Femur (tissue), 1 donor: Measurements from ENCODE around the gene CDH3.
"Not testable (repeated sequence)": the region's sequence is repeated elsewhere in the genome, so short reads cannot be mapped to it uniquely, and the experiment has no call there.

Experiments used
- DNase-seq: peaks from one replicate; pipeline ENCODE4 v3.0.0-alpha.2; 2017

The CDH3 gene

DNA sequence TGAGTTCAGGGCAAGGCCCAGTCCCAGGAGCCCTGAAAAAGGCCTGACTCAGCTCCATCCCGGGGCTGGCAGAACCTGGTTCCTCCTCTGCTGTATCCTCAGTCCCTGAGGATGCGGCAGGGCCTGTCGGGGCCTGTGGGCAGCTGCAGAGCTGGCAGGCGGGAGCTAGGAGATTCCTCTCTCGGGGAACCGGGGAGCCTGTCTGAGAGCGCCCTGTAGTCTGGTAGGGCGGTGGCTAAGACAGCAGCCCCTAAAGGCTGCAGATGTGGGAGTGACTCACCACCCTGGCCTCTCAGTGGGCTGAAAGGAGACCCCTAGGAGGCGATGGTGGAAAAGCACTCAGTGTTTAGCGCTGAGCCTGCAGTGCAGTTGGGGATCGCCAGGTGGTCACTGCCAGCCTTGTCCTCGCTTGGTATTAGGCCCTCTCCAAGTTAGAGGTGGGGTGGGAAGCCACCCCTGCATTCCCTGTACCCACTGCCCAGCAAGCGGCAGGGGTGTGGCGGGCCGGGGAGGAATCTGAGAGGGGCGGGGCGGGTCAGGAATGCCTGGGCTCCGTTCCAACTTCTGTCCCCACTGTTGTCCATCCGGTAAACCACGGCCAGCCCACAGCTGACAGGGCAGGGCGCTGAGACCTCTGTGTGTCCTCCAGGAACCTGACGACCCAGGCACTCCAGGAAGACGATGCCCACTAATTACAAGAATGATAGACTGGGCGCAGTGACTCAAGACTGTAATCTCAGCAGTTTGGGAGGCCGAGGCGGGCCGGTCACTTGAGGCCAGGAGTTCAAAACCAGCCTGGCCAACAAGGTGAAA lies 62.4 kb downstream of the CDH3 start:
- peak; percentile 76 for DNase-seq

DNA sequence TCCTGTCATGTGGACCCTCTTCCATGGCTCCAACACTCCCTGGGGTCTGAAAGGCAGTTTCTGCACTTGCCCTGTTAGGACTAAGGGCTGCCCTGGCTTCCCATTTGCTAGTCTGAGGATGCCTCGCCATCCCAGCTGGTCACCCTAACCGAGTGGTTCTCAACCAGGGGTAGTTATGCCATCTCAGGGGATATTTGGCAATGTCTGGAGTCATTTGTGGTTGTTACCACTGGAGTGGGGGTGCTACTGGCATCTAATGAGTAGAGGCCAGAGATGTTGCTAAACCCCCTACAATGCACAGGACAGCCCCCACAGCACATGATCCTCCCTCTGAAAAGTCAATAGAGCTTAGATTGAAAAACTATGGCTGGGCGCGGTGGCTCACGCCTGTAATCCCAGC lies 65.1 kb downstream of the CDH3 start:
- no peak for DNase-seq

DNA sequence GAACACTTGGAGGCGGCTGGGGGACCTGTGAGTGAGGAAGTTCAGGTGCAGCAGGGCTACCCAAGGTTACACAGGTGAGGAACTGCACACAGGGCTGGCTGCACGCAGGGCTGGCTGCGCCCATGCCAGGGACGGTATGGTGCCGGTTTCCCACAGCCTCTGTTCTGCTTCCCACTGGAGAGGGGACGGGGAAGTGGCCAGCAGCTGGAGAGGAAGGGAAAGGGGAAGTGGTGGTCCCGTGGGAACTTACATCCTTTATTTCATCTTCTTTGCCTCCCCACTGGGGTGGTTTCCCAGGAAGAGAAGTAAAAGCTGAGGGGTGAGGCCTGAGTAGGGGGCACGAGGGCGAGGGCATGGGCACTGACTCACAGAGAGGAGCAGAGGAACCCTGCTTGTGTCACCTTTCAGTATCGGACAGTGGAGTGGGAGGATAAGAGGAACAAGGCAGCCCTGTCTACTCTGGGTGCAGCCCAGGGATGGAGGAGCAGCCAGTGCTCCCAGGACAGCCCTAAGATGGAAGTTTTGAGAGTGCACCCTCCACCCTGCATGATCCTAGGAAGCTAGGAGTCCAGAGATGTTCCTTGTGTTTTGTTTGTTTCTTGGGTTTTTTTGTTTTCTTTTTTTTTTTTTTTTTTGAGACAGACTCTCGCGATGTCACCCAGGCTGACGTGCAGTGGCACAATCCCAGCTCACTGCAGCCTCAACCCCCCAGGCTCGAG lies 66.5 kb downstream of the CDH3 start:
- DNase-seq = no peak

- no peak for DNase-seq
Observed at GRCh38 chr16:68713361-68713760, 68.3 kb downstream of the CDH3 start.

DNA sequence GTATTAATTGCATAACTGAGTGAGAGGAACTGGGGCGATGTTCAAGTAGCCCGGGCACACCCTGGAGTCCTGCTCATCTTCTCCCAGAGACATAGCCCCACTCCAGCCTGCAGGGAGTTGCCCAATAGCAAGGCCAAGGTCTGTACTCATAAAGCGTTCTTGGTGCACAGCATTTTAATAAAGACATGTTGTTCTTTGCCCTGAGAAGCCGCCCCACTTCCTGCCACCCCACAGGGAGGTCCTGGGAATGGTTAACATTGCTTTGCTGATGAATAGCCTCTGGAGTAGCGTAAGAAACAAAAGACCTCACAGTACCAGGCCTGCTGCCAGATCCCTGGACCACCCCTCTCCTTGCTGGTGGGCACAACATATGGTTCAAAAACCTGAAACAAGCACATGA lies 70.4 kb downstream of the CDH3 start:
- no peak for DNase-seq

DNA sequence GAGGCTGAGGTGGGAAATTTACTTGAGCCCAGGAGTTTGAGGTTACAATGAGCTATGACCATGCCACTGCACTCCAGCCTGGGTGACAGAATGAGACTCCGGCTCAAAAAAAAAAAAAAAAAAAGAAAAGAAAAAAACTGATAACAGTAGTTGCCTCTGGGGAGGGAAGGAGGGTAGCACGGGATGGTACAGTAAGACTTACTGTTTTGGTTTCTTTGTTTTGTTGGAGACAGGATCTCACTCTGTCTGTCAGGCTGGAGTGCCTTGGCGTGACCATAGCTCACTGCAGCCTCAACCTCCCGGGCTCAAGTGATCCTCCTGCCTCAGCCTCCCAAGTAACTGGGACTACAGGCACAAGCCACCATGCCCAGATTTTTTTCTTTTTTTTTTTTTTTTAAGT lies 71.4 kb downstream of the CDH3 start:
- not testable (repeated sequence) for DNase-seq

DNA sequence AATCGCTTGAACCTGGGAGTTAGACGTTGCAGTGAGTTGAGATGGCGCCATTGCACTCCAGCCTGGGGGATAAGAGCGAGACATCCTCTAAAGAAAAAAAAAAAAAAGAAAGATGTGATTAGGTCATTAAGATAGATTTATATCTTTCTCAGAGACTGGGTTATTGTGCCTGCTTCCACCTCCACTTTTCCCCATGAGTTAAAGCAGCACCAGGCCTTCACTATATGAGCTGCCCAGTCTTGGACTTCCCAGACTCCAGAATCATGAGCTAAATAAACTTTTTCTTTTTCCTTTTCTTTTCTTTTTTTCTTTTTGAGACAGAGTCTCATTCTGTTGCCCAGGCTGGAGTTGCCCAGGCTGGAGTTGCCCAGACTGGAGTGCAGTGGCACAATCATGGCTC lies 72.6 kb downstream of the CDH3 start:
- no peak for DNase-seq

GRCh38 chr16:68718590-68718989 lies 73.5 kb downstream of the CDH3 start:
- no peak for DNase-seq

GRCh38 chr16:68719993-68720489 lies 74.9 kb downstream of the CDH3 start:
- DNase-seq = no peak

DNA sequence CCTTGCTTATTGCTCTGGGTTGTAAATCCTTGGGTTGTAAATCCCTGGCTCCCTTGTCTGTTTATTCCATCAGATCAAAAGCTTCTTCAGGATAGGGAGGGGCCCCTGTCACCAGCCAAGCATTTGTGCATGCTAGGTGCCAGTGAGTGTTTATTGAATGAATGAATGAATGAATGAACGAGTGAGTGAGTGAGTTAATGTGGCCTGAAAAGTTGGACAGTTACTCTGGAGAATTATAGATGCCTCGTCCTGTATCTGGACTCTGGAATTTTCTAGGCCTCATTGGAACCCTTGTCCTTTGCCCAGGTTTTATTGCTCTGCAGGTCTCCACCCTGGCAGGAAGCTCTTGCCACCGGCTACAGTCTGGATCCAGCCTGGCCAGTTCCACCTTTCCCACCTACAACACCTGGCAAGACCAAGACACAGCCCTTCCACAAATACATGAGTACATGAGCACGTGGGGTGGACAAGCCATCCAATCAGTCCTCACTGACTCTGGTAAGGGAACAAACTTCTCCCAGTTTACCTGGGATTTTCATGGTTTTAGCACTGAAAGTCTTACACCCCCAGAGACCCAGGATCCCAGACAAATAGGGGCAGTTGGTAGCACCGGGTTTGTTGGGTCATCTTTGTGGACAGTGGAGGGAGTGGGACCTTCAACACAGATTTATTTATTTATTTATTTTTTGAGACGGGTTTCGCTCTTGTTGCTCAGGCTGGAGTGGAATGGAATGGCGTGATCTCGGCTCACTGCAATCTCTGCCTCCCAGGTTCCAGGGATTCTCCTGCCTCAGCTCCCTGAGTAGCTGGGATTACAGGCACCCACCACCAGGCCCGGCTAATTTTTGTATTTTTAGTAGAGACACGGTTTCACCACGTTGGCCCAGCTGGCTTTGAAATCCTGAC lies 77.3 kb downstream of the CDH3 start:
- DNase-seq = no peak

DNA sequence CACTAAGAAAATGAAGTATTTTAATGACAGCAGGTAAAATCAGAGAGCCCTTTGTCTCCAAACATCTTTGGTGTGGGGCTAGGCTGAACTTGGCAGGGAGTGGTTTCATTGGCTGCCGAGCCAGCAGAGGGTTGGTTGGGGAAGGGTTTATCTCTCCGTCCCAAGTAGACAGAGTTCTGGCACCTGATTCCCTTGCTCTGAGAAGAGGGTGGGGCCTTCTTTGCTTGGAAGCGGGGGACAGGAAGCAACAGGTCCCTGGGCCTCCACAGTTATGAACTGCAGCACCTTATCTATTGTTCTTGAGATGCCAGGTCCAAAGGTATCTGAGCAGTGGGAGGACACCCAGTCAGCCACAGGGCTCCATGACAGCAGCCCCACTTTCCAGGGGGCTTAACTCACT lies 79.7 kb downstream of the CDH3 start:
- DNase-seq = no peak

DNA sequence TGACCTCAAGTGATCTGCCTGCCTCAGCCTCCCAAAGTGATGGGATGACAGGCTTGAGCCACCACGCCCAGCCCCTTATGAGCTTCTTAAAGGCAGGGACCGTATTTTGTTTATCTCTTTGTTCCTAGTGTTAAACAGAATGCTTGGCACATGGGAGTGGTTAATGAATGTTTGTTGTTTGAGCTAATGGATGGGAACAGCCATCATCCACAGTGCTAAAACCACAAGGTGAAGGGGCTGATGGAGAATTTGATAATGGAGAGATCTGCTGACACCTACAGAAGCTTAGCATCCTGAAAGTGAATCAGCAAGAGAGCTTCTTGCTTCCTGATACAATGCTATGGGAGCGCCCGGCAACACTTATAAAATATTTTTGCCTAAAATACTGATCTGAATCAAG lies 83.4 kb downstream of the CDH3 start:
- no peak for DNase-seq

- no peak for DNase-seq
Observed at GRCh38 chr16:68731637-68732036, 86.5 kb downstream of the CDH3 start.

DNA sequence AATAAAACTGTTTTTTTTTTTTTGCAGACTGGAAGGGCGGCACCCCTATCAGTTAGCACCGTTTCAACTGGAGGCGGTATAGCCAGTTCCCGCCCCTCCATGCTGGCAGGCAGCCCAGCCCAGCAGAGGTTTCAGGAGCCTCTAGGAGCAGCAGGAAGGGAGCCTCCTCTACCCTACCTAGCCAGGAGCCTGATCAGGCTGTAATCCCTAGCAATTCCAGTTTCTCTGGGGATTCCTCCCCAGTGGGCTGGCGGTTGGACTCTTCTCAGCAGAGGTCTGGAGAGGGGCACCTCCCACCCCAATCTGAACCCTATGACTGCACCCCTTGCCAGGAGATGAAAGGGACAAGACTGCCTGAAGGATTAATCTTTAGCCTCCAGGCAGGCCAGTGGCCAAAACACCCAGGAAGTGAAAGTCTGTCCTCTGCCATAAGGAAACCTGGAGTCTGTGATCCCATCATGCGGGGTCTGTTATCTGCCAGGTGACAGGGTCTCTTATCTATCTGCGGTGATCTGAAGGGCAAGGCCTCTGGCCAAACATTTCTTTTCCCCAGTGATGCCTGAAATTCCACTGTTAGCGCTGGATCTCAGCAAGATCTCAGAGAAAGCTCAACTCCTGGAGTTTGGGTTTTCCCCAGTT lies 87.1 kb downstream of the CDH3 start:
- peak; percentile 43 for DNase-seq

- DNase-seq = no peak
Observed at GRCh38 chr16:68732741-68733399, 87.8 kb downstream of the CDH3 start.

DNA sequence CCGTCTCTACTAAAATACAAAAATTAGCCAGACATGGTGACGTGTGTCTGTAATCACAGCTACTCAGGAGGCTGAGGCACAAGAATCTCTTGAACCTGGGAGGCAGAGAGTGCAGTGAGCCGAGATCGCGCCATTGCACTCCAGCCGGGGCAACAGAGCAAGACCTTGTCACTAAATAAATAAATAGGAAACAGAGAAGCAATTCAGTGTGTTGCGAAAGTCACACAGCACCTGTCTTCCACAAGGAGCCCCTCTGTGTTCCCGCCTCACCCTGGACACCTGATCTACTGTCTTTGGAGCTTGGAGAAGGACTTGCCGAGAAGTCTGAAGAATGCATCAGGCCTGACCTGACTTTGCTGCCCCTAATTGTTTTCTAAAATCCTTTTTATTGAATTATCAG lies 88.5 kb downstream of the CDH3 start:
- DNase-seq = no peak

- no peak for DNase-seq
Observed at GRCh38 chr16:68734782-68735181, 89.7 kb downstream of the CDH3 start.

- no peak for DNase-seq
Observed at GRCh38 chr16:68736561-68736960, 91.5 kb downstream of the CDH3 start.

GRCh38 chr16:68737046-68737729 lies 92.1 kb downstream of the CDH3 start, which contains the start of gene CDH1:
TSS of gene CDH1 (plus strand) at chr16:68737292. CDS start at chr16:68737416, 124 bp downstream.
- no peak for DNase-seq

GRCh38 chr16:68737730-68738629 lies 92.9 kb downstream of the CDH3 start:
- DNase-seq = no peak
